Dendritic cell treated with granulocyte-macrophage colony-stimulating factor and Interleukin-4, amounts not matched to agents 40 ng/mL and 50 ng/mL, for 4 days (primary cell): ENCODE measurements around the gene ADAMTS2.

ENCODE experiments used
- H3K27ac Mint-ChIP-seq: one replicate; pipeline ENCODE4 v1.8.0; 2022; ENCODE audit warnings: mild to moderate bottlenecking, mixed read lengths
- H3K27me3 Mint-ChIP-seq: one replicate; pipeline ENCODE4 v1.8.0; 2022; ENCODE audit warnings: mild to moderate bottlenecking, mixed read lengths
- H3K36me3 Mint-ChIP-seq: one replicate; pipeline ENCODE4 v1.8.0; 2022; ENCODE audit warnings: low read depth, mixed read lengths
- H3K4me1 Mint-ChIP-seq: one replicate; pipeline ENCODE4 v1.8.0; 2022; ENCODE audit warnings: low read depth, mixed read lengths
- H3K4me3 Mint-ChIP-seq: one replicate; pipeline ENCODE4 v1.8.0; 2022; ENCODE audit warnings: mild to moderate bottlenecking, moderate library complexity, mixed read lengths
- H3K9me3 Mint-ChIP-seq: one replicate; pipeline ENCODE4 v1.8.0; 2022; ENCODE audit warnings: mixed read lengths
- intact Hi-C: fragments of 100-400 bp; cut with micrococcal nuclease; formaldehyde crosslinking; loops from one replicate; pipeline ENCODE4 v1.15.0; 2022

Gene ADAMTS2

GRCh38 chr5:179375831-179376365 lies 30.6 kb upstream of the ADAMTS2 start:
- no peak overlapping the region for H3K4me3 Mint-ChIP-seq
- intact Hi-C loops: no loop called here
- H3K9me3 Mint-ChIP-seq: no peaks in the 10 kb centered on the region
- H3K4me1 Mint-ChIP-seq: no peaks in the 10 kb centered on the region
- no peak overlapping the region for H3K27ac Mint-ChIP-seq
- no peaks in the 10 kb centered on the region for H3K27me3 Mint-ChIP-seq
- no peaks in the 10 kb centered on the region for H3K36me3 Mint-ChIP-seq

- Mint-ChIP-seq H3K4me3 (no peak overlapping the region), H3K4me1 (no peaks in the 10 kb centered on the region), H3K36me3 (no peaks in the 10 kb centered on the region), H3K9me3 (no peaks in the 10 kb centered on the region), H3K27me3 (no peaks in the 10 kb centered on the region), H3K27ac (no peak overlapping the region)
- intact Hi-C loops: no loop called here
These were observed 30.0 kb upstream of the ADAMTS2 start for GRCh38 chr5:179375236-179375685.

- Mint-ChIP-seq H3K36me3 (no peaks in the 10 kb centered on the region), H3K4me3 (no peak overlapping the region), H3K4me1 (no peaks in the 10 kb centered on the region)
These were observed 29.4 kb upstream of the ADAMTS2 start for GRCh38 chr5:179374506-179375235.

GRCh38 chr5:179373961-179374505 lies 28.8 kb upstream of the ADAMTS2 start:
- no peak overlapping the region for H3K27ac Mint-ChIP-seq
- H3K4me1 Mint-ChIP-seq: no peaks in the 10 kb centered on the region
- H3K9me3 Mint-ChIP-seq: no peaks in the 10 kb centered on the region
- H3K4me3 Mint-ChIP-seq: no peak overlapping the region
- intact Hi-C loops: no loop called here
- no peaks in the 10 kb centered on the region for H3K36me3 Mint-ChIP-seq
- H3K27me3 Mint-ChIP-seq: no peaks in the 10 kb centered on the region

More at GRCh38 chr5:179374506-179375235, 29.4 kb upstream of the ADAMTS2 start:
- no peaks in the 10 kb centered on the region for H3K27me3 Mint-ChIP-seq
- intact Hi-C loops: no loop called here
- H3K27ac Mint-ChIP-seq: no peak overlapping the region
- H3K9me3 Mint-ChIP-seq: no peaks in the 10 kb centered on the region

GRCh38 chr5:179373101-179373934 lies 28.1 kb upstream of the ADAMTS2 start:
- Mint-ChIP-seq H3K27me3 (no peaks in the 10 kb centered on the region), H3K27ac (no peak overlapping the region), H3K4me3 (no peak overlapping the region), H3K36me3 (no peaks in the 10 kb centered on the region), H3K9me3 (no peaks in the 10 kb centered on the region), H3K4me1 (no peaks in the 10 kb centered on the region)
- intact Hi-C loops: no loop called here

GRCh38 chr5:179371681-179372680 lies 26.7 kb upstream of the ADAMTS2 start:
- no peaks in the 10 kb centered on the region for H3K4me1 Mint-ChIP-seq
- H3K27me3 Mint-ChIP-seq: no peaks in the 10 kb centered on the region
- no peaks in the 10 kb centered on the region for H3K36me3 Mint-ChIP-seq
- H3K27ac Mint-ChIP-seq: no peak overlapping the region
- H3K4me3 Mint-ChIP-seq: no peak overlapping the region
- H3K9me3 Mint-ChIP-seq: no peaks in the 10 kb centered on the region
- intact Hi-C loops: no loop called here

- no peaks in the 10 kb centered on the region for H3K36me3 Mint-ChIP-seq
- intact Hi-C loops: no loop called here
- H3K27ac Mint-ChIP-seq: no peak overlapping the region
- no peaks in the 10 kb centered on the region for H3K4me1 Mint-ChIP-seq
- H3K27me3 Mint-ChIP-seq: no peaks in the 10 kb centered on the region
- H3K9me3 Mint-ChIP-seq: no peaks in the 10 kb centered on the region
- no peak overlapping the region for H3K4me3 Mint-ChIP-seq
These were observed 25.9 kb upstream of the ADAMTS2 start for GRCh38 chr5:179371121-179371510.

GRCh38 chr5:179370490-179371120 lies 25.3 kb upstream of the ADAMTS2 start:
- Mint-ChIP-seq H3K9me3 (no peaks in the 10 kb centered on the region), H3K27ac (no peak overlapping the region), H3K4me3 (no peak overlapping the region), H3K36me3 (no peaks in the 10 kb centered on the region), H3K4me1 (no peaks in the 10 kb centered on the region), H3K27me3 (peaks cover 2% of the 10 kb centered on the region)
- intact Hi-C loops: no loop called here

GRCh38 chr5:179369530-179369884 lies 24.2 kb upstream of the ADAMTS2 start:
- no peaks in the 10 kb centered on the region for H3K36me3 Mint-ChIP-seq
- no peak overlapping the region for H3K27ac Mint-ChIP-seq
- H3K9me3 Mint-ChIP-seq: no peaks in the 10 kb centered on the region
- no peak overlapping the region for H3K4me3 Mint-ChIP-seq
- no peaks in the 10 kb centered on the region for H3K4me1 Mint-ChIP-seq
- peaks cover 2% of the 10 kb centered on the region for H3K27me3 Mint-ChIP-seq
- intact Hi-C loops: no loop called here

GRCh38 chr5:179368806-179369529 lies 23.7 kb upstream of the ADAMTS2 start:
- Mint-ChIP-seq H3K36me3 (no peaks in the 10 kb centered on the region), H3K9me3 (no peaks in the 10 kb centered on the region), H3K27me3 (peaks cover 3% of the 10 kb centered on the region), H3K27ac (no peak overlapping the region), H3K4me1 (no peaks in the 10 kb centered on the region), H3K4me3 (no peak overlapping the region)
- intact Hi-C loops: no loop called here

GRCh38 chr5:179368126-179368805 lies 23.0 kb upstream of the ADAMTS2 start:
- no peaks in the 10 kb centered on the region for H3K9me3 Mint-ChIP-seq
- H3K4me1 Mint-ChIP-seq: no peaks in the 10 kb centered on the region
- H3K4me3 Mint-ChIP-seq: no peak overlapping the region
- intact Hi-C loops: no loop called here
- H3K27me3 Mint-ChIP-seq: peaks cover 3% of the 10 kb centered on the region
- no peak overlapping the region for H3K27ac Mint-ChIP-seq
- no peaks in the 10 kb centered on the region for H3K36me3 Mint-ChIP-seq

- Mint-ChIP-seq H3K4me3 (no peak overlapping the region), H3K27ac (no peak overlapping the region), H3K27me3 (peaks cover 6% of the 10 kb centered on the region), H3K9me3 (no peaks in the 10 kb centered on the region), H3K4me1 (no peaks in the 10 kb centered on the region), H3K36me3 (no peaks in the 10 kb centered on the region)
- intact Hi-C loops: no loop called here
These were observed 22.2 kb upstream of the ADAMTS2 start for GRCh38 chr5:179367491-179367890.
